Stimulated activated CD8-positive, alpha-beta memory T cell treated with anti-CD3 and anti-CD28 coated beads, Interleukin-4, amount 100 ng/mL, for 1 hour (primary cell): ENCODE measurements around the gene EBF3.

ENCODE experiments used
- DNase-seq, 2 donors: peaks; one replicate each; pipeline ENCODE4 v3.0.0-alpha.2; 2020; ENCODE audit warnings: low read depth in 2 of 2, low spot score in 1 of 2

EBF3 gene

DNA sequence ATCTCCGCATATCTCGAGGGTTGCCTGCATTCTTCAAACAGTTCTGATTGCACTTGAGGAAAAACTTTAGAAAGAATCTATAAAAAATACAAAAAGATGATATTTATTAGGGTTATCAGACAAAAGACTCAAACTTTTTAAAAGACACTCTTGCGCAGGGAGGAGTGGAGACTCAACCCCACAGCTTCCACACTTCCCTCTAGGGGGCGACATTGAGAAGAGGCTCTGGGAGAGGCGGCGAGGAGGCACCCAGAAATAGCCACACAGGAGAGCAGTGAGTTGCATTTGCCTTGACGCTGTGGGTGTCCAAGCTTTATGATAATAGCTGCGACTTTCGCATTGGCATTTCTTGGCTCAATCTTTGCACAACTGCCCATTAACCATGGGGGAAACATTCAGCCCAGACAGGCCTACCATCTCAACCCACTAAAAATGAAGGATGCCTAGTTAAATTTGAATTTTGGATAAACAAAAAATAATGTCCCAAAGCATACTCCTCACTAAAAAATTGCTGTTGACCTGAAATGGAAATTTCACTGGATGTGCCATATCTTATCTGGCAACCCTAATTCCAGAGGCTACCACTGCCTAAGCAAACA, 86.2 kb downstream of the EBF3 start:
- DNase-seq: no peak

DNA sequence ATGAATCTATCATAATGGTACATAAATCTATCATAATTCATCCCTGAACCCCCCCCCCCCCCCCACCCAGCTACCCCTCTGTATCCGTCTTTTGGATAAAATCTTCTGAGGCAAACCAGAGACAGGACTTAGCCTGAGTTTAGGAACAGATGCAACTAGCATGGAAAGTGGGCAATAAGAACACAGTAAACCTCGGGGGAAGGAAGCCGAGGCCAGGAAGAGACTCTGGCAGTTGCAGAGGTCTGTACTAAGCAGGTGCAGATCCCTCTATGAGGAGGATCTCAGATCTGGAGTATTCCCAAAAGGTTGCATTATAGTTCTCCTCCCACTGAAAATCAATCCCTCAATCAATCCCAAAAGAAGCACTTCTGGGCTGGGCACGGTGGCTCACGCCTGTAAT, 87.2 kb downstream of the EBF3 start:
- DNase-seq: no peak

DNA sequence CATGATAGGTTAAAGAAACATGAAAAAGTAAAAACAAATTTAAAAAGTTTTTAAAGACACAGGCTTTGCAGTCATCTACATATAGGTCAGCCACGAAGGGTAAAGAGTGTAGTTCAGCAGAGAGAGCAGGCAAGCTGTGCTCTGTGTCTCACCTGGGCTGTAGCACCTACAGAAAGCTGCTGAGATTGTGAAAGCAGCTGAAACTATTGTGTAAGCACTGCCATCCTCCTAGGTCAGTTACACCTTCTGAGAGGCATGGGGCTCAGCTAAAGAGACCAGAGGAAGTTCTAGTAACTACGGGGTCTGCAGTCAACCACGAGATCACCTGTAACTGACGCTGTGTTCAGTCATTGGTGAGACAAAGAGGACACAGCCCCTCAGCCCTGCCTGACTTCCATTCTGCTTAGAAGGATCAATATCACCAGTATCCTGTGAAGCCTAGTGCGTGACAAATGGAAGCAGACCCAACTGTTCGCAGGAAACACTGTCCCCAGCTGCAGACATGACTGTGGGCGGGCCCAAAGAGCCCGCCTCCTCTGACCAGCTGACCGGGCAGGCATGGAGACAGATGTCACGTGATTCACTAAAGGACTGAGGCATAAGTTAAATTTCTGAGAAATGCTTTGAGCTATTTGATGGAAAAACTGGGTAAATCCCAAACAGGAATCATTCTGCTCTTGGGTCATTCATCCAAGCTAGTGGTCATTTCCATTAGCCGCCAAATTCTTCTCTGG, 87.9 kb downstream of the EBF3 start:
- no peak for DNase-seq

DNA sequence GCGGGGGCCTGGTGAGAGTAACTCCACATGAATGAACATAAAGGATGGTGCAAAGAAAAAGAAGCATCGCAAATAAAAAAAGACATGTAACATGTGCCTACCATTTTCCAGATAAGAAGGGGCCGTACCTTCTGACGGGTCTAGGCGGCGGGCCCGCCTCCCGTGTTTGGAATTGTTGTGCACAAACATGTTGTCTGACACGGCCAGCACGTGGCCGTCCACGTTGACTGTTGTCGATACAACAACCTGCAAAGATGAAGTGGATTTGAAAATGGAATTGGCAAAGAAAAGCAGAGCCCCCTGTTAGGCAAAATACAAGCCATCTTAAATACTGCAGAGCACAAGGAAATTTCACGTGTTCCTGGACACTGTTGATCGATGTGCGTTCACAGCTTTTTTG, 90.7 kb downstream of the EBF3 start:
- no peak for DNase-seq

DNA sequence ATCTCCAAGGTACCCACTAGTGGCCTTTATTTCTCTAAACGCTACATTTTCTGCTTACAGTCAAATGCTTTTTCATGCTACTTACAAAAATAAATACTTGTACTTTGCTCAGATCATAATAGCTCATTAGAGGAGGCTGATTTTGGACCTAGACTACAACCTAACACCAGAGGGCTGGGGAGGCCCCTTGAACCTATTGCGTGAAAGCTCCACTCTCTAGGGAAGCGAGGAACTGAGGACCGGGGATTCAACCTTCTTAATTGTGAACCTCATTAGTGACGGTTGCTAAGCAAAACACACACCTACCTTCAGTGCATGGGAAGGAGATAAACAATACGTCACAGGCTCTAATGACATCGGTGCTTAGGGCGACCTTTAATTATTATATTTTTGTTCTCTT, 92.1 kb downstream of the EBF3 start:
- DNase-seq: no peak

DNA sequence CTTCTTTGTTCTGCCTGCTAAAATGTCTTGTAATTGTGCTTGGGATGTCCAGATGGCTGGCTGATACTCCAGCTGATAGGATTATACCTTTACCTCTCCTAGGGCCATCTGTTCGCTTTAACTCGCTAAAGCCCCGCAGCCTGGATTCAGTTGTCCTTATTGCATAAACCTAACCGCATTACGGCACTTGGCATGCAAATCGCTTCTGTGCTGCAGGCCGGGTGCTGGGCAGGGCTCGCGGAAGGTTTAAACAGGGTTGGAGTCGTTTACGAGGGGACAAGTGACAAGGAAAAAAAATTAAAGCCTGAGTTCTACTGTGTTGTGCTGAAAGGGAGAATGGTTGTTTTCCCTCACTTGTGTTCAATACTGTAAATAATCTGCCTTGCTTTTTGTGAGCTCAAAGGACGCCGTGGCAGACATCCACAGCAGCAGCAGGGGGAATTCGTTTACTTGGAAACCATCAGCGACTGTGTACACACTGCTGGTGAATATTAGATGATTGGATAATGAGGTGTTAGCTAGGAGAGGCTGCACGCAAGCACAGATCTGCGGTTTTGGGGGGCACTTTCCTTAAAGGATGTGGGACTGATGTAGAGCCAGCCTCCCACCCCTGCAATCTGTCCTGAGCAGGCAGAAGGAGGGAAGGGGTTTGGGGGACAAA, 93.0 kb downstream of the EBF3 start:
- no peak for DNase-seq

DNA sequence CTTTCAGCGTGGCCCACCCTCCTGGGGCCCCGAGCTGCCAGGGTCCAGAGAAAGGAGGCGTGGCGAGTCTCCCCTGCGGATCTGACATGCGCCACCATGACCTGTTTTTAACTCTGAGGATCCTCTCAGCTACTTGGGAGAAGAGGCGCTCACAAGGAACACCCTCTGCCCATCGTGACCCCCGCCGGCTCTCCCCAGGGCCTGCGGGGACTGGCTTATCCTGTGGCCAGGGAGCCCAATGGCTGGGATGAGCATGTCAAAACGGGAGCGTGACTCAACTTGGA, 93.7 kb downstream of the EBF3 start:
- no peak for DNase-seq

DNA sequence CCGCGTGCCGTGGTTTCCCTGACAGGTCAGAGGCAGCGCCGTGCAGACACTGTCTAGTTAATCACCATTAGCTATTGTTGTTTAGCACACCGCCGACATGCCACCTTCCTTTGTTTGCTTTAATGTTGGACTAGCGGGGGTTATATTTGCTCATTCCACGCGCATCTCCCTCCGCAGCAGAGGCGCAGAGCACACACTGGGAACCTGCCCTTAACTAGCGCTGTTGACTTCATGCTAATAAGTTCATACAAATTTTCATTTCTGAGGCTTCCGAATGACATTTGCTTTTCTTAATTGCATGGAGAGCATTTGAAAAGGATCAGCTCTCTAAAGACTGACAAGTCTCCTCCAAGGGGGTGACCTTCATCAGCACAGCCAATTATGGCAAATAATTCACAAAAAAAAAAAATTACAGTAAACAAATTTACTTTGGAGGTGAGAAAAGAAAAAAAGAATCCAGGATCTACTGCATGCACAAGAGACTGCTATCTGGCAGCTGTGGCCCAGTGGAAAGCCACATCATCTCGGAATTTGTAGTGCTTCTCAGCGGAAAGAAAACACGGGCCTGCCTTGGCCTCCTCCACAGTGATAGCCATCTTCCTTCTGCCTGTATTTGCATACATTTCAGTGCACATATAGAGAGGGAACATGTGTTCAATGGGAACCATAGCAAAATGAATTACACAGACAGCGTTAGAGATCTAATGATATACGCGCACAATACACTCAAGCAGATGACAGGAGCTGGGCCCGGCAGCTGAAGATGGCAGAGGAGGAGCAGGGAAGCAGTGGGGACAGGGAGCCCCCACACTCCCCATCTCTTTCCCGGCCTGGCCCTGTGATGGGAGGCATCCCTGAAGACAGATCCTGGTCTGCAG, 94.2 kb downstream of the EBF3 start:
- no peak for DNase-seq

DNA sequence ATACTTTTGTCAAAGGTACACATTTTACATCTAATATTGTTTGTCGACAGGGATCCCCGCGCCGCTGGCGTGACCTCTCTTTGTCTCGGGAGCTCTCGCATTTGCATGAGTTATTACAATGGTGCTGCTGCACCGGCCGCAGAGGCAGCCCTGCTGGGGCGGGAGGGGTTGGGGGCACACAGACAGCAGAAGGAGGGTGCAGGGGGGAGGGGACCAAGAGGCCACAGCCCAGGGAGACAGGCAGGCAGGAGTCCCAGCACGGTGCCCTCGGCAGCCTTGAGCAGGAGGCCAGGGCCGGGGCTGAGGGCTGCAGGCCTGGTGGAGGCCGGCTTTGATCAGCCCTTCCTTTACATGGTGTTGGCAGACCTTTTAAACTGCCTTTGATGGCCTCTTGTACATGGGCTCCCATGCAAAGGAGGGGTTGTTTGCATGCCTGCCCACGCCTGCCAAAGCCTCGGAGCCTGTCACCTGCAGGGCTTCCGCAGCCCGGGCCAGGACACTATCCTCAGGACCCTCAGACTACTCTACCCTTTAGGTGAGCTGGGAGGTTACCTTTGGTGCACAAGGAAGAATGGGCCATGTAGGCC, 95.5 kb downstream of the EBF3 start:
- DNase-seq: no peak

DNA sequence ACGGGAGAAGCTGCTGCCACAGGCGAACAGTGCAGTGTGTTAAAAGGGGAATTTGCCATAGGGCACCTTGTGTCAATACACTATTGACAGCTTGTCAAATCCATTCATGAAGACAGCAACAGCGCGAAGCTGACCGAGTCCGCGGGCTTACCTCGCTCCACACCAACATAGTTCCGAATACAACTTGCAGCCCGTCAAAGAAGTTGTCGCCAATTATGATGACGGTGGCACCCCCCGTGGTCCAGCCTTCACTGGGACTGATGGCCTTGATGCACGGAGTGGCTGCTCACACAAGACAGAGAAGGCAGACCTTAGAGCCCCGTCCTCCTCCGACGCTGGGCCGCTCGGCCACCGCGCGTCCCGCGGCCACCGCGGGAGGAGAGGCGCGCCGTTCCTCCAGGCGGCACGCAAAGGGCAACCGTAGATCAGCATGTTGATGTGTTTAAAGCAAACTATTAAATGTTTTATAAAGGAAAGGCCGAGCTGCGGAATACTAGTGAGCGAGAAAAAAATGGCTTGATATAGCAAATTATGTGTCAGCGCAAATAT, 96.4 kb downstream of the EBF3 start:
- DNase-seq: no peak

DNA sequence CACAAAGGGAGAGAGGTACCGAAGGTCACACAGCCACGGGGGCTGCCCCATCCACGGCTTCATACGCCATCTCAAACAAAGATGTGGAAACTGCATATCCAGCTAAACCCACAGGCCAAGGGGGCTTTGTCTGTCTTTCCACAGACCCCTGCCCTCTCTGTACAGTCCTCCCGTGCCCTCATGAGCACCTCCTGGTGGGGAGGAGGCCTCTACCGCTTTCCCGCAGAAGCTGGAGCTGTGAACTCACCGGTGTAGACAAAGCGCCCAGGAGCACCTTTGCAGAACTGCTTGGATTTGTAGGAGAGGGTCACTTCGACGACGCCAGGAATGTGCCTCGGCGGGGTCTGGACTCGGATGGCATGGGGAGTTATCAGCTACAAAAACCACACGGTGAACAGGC, 97.2 kb downstream of the EBF3 start:
- DNase-seq: no peak

DNA sequence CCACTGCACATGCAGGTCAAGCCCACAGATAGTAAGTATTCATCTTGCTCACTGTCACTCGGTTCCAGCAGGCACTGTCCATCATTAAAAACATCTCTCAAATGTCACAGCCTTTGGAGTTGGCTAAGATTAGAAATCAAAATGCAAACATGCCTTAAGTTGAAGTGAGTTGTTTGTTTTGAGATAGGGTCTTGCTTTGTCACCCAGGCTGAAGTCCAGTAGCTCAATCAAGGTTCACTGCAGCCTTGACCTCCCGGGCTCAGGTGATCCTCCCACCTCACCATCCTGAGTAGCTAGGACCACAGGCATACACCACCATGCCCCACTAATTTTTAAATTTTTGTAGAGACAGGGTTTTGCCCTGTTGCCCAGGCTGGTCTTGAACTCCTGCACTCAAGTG, 98.1 kb downstream of the EBF3 start:
- no peak for DNase-seq

DNA sequence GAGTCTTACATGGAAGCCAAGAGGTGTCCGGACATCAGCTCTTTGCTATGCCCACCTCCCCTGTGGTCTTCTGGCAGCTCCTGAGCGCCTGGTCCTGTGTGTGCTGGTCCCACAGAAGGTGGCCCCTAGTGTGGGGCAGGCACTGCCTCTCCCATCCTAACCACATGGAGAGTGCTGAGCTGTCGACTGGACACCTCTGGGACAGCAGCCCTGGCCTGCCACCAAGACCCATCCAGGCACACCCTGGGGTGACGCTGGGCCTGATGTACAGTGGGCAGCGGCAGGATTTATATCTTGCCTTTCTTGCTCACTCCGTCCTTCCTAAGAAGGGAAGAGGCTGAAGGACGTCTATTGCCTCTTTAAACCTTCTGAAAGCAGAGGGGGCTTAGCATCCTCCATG, 98.7 kb downstream of the EBF3 start:
- DNase-seq: no peak

DNA sequence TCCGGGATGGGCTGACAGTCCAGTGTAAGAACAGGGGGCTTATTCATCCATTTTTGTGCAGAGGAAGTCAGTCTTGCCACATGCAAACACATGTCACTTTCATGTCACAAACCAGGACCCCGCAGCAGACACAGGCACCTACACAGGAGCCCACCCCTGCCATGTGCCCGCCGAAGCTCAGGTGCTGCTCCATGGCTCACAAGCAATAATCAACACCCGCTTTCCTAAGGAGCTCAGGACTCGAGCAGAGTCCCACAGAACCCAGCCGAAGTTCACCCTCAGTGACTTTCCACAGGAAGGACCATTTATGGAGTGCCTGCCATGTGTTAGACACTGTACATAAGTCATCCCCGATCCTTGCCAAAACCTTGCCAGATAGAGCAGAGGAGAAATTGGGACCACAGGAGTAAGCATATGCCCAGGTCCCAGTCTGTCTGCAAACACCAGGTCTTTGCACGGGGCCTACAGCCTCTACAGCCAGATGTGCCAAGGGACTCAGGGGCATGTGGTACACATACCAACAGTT, 99.4 kb downstream of the EBF3 start:
- DNase-seq: no peak

DNA sequence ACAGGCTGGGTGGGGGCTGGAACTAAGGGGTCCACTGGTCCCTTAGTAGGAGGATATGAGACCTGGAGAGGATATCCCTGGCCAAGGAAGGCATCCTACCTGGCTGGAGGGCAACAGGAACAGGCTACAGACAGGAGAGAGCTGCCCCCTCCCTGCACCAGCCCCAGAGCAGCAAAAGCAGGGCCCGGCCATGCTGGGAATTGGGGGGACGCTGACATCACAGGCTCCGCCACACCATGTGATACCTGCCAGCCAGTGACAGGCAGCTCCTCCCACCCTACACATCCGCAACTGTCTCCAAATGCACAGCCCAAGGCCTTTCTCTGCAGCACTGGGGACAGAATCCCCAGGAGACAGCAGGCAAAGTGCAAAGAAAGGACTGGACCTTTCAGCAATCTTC, 100.0 kb downstream of the EBF3 start:
- DNase-seq: no peak

DNA sequence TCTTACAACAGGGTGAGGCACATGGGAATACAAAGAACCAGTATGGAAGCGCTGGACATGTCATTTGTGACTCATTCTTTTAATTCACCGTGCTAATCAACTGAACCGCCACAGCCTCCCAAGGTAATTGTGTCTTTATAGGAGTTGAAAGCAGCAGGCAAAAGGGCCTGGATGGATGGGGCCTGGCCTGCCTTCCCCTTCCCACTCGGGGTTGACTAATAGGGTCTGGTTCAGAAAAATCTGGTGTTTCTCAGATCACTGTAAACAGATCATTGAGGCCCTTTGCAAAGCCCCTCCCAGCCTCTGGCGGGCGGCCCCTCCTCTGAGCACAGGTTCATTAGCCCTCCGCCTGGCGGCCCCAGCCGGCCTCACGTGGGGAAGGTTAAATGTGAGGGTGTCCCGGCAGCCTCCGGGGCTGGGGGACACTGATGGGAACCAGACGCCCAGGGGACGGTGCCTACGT, 100.8 kb downstream of the EBF3 start:
- no peak for DNase-seq

DNA sequence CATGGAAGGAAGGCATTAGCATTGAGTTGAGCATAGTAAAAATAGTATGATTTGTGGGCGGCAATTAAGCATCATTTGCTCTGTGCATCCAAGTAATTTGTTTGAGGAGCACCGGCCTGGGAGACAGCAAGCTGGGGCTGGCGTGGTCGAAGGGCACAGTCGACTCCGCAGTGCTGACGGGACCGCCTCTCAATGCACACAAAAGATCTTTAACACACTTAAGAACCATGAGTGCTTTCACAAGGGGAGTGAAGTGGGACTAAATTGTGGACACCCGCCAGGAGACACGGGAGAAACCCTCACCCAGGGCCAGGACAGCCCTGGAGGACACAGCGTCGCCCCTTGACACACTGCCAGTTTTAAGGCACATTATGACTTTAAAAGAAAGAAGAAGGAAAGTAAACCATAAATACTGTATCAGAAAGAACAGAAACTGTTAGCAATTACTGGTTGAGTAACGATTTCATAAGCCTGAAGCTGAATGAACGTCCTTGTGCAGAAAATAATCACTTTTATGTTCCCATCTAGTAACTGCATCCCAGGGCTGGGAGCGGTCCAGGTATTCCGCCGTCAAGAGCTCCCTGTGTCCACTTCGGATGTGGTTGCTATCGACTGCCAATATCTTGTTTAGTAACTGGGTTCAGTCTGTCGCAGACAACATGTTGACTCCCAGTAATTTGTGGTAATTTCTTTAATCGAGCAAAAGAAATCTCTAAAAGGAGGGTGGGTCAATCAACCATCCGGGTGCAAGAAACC, 102.1 kb downstream of the EBF3 start:
- DNase-seq: no peak

DNA sequence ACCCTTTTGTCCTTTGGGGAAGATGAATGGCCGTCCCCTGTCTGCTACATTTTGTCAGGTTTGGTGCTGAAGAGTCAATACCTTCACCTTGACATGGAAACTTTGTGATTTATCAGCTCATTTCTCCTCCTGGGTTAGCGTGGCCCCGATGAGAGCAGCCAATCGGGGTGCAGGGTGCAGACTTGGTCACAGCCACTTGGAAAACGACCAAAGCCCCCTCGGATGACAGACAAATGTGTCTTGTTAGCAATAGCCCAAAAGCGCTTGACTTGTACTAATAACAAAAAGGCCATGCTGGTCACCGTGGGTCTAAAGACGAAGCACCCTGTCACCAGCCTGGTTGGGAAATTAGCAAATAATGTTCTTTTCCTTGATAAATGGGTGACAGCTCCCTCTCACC, 103.7 kb downstream of the EBF3 start:
- no peak for DNase-seq

DNA sequence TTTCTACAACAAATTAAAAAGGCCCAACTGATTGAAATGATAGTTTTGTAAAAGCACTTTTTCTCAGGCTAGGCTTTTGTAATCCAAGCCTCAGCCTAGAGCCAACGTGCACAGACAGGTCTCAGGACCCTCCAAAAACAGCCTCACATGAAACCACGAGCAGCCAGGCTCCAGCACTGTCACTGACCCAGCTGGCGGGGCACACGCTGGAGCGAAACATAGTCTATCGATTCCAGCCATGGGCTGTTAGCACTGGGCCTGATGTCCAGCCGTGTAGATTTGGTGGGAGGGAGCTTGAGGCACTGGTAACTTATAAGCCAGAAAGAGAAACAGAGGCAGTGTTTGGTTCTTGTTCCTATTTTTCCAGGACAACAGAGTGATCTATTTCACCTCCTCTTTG, 104.5 kb downstream of the EBF3 start:
- DNase-seq: no peak

DNA sequence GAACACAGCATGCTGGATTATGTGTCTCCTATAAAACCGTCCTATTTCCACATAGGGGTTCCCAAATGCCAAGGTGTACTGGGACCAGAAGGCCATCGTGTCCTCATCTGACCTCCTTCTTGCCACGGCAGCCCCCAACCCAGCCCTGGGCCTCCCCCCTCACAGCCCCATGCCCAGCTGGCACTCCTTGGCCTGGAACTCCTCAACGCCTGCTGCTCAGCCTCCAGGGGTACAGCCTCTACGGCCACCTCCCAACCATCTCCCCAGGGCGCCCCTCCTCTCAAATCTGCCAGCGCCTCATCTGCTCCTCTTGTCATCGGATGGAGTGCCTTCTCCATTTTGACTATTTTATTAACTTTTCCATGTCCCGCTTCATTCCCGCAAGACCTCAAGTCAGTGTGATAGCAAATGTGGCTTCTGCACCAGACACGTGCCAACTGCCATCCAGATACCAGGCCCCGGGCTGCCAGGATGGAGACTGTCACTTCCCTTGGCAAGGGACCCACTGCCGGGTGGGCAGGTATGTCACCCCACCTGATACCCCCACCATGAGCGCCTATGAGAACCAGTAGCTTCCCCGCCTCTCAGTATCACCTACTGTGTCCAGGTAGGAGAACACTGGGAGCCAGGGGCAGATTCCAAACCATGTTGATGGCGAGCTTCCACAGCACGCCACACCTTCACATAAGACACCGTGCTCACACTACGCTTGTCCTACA, 106.7 kb downstream of the EBF3 start:
- DNase-seq: no peak
